GM18951 (cell line): ENCODE measurements around the gene STX8.

ENCODE experiments used
- POLR2A ChIP-seq: IDR thresholded peaks from 4 replicates; pipeline ENCODE4 v1.6.1; 2011; ENCODE audit warnings: mild to moderate bottlenecking; ENCODE audit not compliant: insufficient read length, insufficient read depth; ENCODE audit errors: extremely low read depth
- in situ Hi-C: fragments of 300-500 bp; cut with MboI; formaldehyde crosslinking; loops from one replicate; pipeline ENCODE4 v1.12.0; 2022; ENCODE audit warnings: low sequenced_read_pairs, mixed read lengths, inconsistent platforms; ENCODE audit not compliant: unreplicated experiment

Gene STX8

GRCh38 chr17:9541718-9542117 lies 33.9 kb downstream of the STX8 start:
- no peak for TF ChIP-seq POLR2A
- in situ Hi-C loops: no loop called here

GRCh38 chr17:9538626-9539025 lies 37.0 kb downstream of the STX8 start:
- in situ Hi-C loops: no loop called here
- no peak for TF ChIP-seq POLR2A

GRCh38 chr17:9537177-9537776 lies 38.3 kb downstream of the STX8 start:
- in situ Hi-C loops: no loop called here
- no peak for TF ChIP-seq POLR2A

GRCh38 chr17:9536061-9536460 lies 39.6 kb downstream of the STX8 start:
- no peak for TF ChIP-seq POLR2A
- in situ Hi-C loops: no loop called here

GRCh38 chr17:9533441-9533840 lies 42.2 kb downstream of the STX8 start:
- in situ Hi-C loops: no loop called here
- no peak for TF ChIP-seq POLR2A

- TF ChIP-seq POLR2A: no peak
- in situ Hi-C loops: no loop called here
Observed at GRCh38 chr17:9532715-9533114, 42.9 kb downstream of the STX8 start.

GRCh38 chr17:9531034-9531433 lies 44.6 kb downstream of the STX8 start:
- in situ Hi-C loops: no loop called here
- TF ChIP-seq POLR2A: no peak

GRCh38 chr17:9529033-9529700 lies 46.5 kb downstream of the STX8 start:
- in situ Hi-C loops: no loop called here
- TF ChIP-seq POLR2A: no peak

GRCh38 chr17:9527788-9528187 lies 47.8 kb downstream of the STX8 start:
- in situ Hi-C loops: no loop called here
- TF ChIP-seq POLR2A: no peak

- TF ChIP-seq POLR2A: no peak
- in situ Hi-C loops: no loop called here
Observed at GRCh38 chr17:9522074-9522473, 53.5 kb downstream of the STX8 start.

GRCh38 chr17:9521062-9521461 lies 54.6 kb downstream of the STX8 start:
- TF ChIP-seq POLR2A: no peak
- in situ Hi-C loops: no loop called here

GRCh38 chr17:9520649-9521048 lies 55.0 kb downstream of the STX8 start:
- TF ChIP-seq POLR2A: no peak
- in situ Hi-C loops: no loop called here

GRCh38 chr17:9519583-9520272 lies 55.9 kb downstream of the STX8 start:
- in situ Hi-C loops: no loop called here
- TF ChIP-seq POLR2A: no peak

GRCh38 chr17:9517396-9517795 lies 58.2 kb downstream of the STX8 start:
- in situ Hi-C loops: no loop called here
- TF ChIP-seq POLR2A: no peak
